ENCODE data around the gene CCDC71. TPM values are rescaled to one million over a fixed set of nuclear protein-coding genes. Genes with fewer than 3 reads are reported as not detected.

Gene CCDC71
- total RNA-seq: 21.8 and 31.1 TPM in 2 replicates

GRCh38 chr3:49165771-49166751 is at the start of gene CCDC71:
Gene CCDC71, minus strand, starts transcription at chr3:49166331. Its CDS starts 2,123 bp downstream, at chr3:49164208.

GRCh38 chr3:49171119-49171774 is 5.1 kb upstream of the CCDC71 start, which contains the start of gene KLHDC8B:
Gene KLHDC8B, plus strand, starts transcription at chr3:49171598. Its CDS starts 1,172 bp downstream, at chr3:49172770.

GRCh38 chr3:49132437-49133225 is 33.5 kb downstream of the CCDC71 start, which contains the start of gene LAMB2:
Gene LAMB2, minus strand, starts transcription at chr3:49133050. Its CDS starts 183 bp downstream, at chr3:49132867.

GRCh38 chr3:49120438-49121131 is 45.5 kb downstream of the CCDC71 start, which contains the start of gene USP19:
Gene USP19, minus strand, starts transcription at chr3:49120823. Its CDS starts 1,678 bp downstream, at chr3:49119145.

Other genes starting within 250 kb of the CCDC71 start
- 64.4 and 72.0 TPM in 2 replicates for gene ARIH2, start 247.5 kb downstream of the CCDC71 start, total RNA-seq
- 36.5 and 58.7 TPM in 2 replicates for gene P4HTM, start 176.1 kb downstream of the CCDC71 start, total RNA-seq
- gene WDR6, start 158.9 kb downstream of the CCDC71 start, total RNA-seq: 75.3 and 99.4 TPM in 2 replicates
- 63.6 and 66.0 TPM in 2 replicates for gene DALRD3, start 147.8 kb downstream of the CCDC71 start, total RNA-seq
- gene NDUFAF3, start 144.2 kb downstream of the CCDC71 start, total RNA-seq: 67.8 and 109 TPM in 2 replicates
- gene IMPDH2, start 136.9 kb downstream of the CCDC71 start, total RNA-seq: 335 and 458 TPM in 2 replicates
- gene QRICH1, start 72.3 kb downstream of the CCDC71 start, total RNA-seq: 82.6 and 82.7 TPM in 2 replicates
- 319 and 442 TPM in 2 replicates for gene QARS1, start 61.6 kb downstream of the CCDC71 start, total RNA-seq
- 64.4 and 72.6 TPM in 2 replicates for gene USP19, start 45.5 kb downstream of the CCDC71 start, total RNA-seq
- gene LAMB2, start 33.3 kb downstream of the CCDC71 start, total RNA-seq: 580 and 1,305 TPM in 2 replicates
- gene KLHDC8B, start 5.3 kb upstream of the CCDC71 start, total RNA-seq: 43.6 and 58.7 TPM in 2 replicates
- 1.3 and 2.3 TPM in 2 replicates for gene C3orf62, start 110.9 kb upstream of the CCDC71 start, total RNA-seq
- 24.3 and 35.6 TPM in 2 replicates for gene USP4, start 173.7 kb upstream of the CCDC71 start, total RNA-seq
- gene GPX1, start 192.0 kb upstream of the CCDC71 start, total RNA-seq: 250 and 395 TPM in 2 replicates
- 565 and 822 TPM in 2 replicates for gene RHOA, start 245.6 kb upstream of the CCDC71 start, total RNA-seq
- gene TCTA, start 246.1 kb upstream of the CCDC71 start, total RNA-seq: 26.6 and 26.8 TPM in 2 replicates